Measurements from ENCODE around the gene ETFA.

The ETFA gene

DNA sequence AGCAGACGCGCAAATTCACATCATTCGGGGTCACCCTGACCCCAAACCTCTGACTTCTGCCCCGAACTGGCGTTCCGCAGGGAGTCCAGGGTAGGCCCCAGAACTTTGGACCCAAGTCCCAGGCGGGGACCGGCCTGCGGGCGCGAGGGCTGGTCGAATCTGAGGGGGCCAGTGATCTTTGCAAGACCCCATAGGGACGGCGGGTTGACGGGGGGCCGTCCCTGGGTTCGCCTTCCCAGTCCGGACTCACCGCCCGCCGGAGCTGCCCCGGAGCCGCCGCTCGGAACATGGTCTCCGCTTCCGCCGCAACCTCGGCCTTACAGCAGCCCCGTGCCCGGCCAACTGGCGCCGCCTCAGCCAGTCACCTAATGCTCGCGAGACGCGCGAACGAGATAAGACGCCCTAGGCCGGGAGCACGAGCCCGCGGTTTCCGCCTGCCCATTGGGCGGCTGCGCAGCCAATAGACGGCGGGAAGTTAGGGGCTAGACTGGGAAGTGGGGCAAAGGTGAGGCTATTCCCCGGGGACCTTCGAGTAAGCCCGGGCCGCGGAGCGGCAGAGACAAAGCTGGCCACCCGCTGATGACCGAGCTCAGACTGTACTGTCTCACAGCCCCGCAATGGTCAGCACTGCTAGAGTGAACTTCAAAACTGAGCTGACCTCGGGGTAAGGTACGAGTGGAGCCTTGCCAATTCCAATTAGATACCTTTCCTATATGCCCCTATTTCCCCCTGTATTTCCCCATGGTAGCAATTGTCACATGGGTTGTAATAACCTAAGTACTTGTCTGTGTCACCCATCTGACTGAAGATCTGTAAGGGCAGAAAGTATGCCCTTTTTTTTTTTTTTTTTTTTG lies at the start of gene ETFA:
Gene ETFA (minus strand): TSS at position 370 of the 854 bp plus-strand sequence. CDS start 81 bp downstream, at position 289.
- DNase-seq (ENCODE audit: low read depth): peak; percentile 89

DNA sequence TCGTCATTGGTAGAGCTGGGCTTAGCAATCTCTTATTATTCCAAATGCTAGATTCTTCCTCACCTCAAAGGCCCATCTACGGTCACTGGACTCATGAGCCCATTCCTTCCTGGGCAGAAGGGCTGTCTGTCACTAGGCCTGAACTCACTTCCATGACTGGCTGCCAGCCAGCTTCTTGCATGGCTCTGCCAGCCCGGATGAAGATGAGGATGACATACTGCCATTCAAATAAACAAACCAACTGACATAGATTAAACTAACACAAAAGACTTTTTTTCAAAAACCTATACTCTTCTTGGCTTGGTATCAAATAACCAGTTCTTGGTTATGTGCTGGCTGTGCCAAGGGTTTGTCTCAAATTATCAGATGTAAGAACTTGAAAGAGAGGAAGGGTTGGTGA lies 49.1 kb upstream of the ETFA start:
- no peak for DNase-seq (ENCODE audit: low read depth)

- no peak for DNase-seq (ENCODE audit: low read depth)
Measured at GRCh38 chr15:76359152-76359551, 47.9 kb upstream of the ETFA start.

GRCh38 chr15:76358453-76358852 lies 47.2 kb upstream of the ETFA start:
- no peak for DNase-seq (ENCODE audit: low read depth)

GRCh38 chr15:76354823-76355440 lies 43.7 kb upstream of the ETFA start:
- no peak for DNase-seq (ENCODE audit: low read depth)

- DNase-seq (ENCODE audit: low read depth): no peak
Measured at GRCh38 chr15:76353903-76354302, 42.6 kb upstream of the ETFA start.

DNA sequence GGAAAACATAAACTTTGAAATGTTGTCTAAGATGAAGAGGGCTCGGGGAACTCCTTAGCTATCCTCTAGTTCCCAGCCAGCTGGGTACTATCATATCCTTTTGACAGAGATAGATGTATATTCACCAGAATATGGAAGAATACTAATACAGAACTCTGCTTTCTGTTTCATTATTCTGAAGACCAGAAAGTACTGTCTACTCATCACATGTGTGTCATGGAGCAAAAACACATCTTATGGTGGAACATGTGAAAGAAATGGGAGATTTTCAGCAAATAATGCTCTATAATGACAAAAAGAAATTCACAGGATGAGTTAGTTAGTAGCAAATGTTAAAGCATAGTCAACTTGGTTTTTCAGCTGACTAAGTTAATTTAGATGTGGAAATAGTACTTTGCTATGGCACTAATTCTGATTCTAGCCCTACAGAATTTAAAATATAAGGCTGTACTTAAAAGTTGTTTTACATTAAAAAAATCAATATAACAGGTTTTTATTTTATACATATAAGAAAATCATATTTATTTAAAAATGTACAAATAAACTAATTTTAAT lies 41.8 kb upstream of the ETFA start:
- DNase-seq (ENCODE audit: low read depth): no peak

DNA sequence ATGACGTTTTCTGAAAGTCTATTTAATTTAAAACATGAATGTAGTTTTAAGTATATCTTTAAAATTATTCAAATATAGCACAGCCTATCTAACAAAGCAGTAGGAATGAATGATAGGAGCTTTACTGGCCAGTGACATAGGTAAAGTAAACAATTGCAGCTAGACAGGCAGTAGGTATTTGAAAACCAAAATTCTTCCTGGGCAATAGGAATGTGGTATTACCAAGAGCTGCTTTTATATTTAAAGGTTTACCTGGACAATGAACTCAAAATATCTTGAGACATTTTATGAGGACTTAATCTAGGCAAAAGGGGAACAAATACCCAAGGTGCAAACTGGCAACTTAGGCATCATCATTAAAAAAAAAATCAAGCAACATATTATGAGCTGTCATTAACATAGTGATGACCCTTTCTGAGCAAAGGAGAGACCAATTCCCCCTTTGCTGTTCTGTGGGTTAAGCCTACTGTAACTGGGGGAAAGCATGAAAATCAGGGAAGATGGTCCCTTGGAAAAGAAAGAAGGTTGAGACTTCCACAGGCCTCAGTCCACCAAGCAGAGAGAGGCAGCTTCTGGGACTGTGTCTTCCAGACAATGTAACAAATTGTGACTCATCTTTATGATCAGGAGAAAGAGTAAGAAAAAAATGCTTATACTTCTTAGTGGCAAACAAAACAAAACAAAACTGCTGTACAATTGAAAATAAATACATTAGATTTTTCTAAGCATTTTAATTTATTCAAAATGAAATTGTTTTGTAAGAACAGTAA lies 38.2 kb upstream of the ETFA start:
- no peak for DNase-seq (ENCODE audit: low read depth)

GRCh38 chr15:76347482-76348055 lies 36.3 kb upstream of the ETFA start:
- DNase-seq (ENCODE audit: low read depth): no peak

DNA sequence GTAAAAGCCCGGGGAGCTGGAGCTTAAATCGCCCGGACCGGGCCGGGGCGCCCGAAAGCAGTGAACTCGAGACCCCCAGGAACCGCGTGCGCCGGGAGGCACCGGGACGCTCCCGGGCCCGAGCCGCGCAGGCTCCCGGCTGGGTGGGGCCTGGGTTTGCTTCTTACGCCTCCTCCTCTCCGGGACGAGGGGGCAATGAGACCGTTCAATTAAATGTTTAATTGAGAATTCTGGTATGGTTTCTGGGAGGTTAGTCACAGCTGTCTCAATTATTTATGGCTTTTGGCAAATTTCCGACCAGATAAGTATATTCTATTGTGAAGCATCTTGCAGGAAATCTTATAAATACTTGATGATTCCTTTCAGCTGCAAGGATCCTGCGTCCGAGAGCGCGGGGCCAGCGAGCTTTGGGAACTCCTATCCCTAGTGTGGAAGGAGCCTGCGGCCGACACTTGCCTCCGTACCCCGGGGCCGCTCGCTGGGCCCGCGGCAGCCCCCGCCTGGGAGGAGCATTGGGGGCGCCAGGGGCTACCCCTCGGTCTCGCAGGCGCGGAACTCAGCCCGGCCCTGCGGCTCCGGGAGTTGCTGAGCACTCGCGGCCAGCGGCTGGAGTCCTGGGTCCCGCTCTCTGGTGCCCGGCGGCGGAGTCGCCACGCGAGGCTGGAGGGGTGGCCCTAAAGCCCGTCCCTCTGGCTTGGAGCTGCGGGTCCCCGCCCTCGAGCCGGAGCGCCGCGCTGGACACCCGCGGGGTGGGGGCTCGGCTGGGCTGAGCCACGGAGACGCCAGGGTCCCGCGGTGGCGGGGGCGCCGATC lies 35.6 kb upstream of the ETFA start:
- DNase-seq (ENCODE audit: low read depth): no peak

- no peak for DNase-seq (ENCODE audit: low read depth)
Measured at GRCh38 chr15:76345880-76346668, 34.8 kb upstream of the ETFA start.

DNA sequence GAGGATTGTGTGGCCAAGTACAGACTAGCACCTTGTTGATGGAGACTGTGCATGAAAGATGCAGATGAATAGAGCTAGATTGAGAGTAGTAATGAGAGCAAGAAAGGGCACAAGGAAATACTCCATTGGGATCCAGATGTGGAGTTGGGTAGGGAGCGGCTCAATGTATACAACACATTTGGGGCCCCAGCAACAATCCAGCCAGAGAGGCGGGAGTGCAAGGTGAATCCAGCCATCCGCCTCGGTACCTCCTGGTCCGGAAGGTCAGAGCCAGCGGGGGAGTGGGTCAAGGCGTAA lies 34.3 kb upstream of the ETFA start:
- no peak for DNase-seq (ENCODE audit: low read depth)

- DNase-seq (ENCODE audit: low read depth): no peak
Measured at GRCh38 chr15:76344893-76345582, 33.8 kb upstream of the ETFA start.

- no peak for DNase-seq (ENCODE audit: low read depth)
Measured at GRCh38 chr15:76343313-76343996, 32.2 kb upstream of the ETFA start.

DNA sequence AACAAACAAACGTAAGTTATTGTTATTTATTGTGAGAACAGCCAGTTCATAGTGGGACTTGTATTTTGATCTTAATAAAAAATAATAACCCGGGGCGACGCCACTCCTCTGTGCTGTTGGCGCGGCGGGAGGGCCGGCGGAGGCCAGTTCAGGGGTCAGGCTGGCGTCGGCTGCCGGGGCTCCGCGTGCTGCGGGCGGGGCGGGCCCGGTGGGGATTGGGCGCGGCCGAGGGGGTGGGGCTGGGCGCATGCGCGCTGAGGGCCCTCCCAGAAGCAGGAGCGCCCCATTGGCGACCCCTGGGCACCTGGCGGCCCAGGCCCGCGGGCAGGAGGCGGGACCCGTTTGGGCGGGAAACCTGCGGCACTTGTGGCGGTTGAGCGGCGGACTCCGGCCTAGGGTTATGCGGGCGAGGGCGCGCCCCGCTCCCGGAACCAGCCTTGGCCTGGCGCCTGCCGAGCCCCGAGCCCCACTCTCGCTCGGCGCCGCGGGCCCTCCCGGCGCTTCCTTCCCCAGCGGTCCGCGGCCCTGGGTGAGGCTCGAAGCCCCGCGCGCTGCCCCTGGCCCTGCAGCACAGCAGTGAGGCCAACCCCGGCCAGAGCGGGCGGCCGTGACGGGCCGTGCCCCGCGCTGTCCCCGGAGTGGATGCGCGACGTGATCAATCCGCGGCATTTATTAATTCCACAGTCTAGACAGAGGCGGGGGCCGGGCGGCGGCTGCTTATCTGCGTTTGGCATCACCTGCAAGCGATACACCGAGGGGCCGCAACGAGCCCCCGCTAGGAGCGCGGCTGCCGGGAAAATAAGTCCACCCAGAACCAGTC lies 31.3 kb upstream of the ETFA start:
- DNase-seq (ENCODE audit: low read depth): no peak

GRCh38 chr15:76342058-76342381 lies 30.8 kb upstream of the ETFA start:
- DNase-seq (ENCODE audit: low read depth): no peak

GRCh38 chr15:76341366-76342057 lies 30.2 kb upstream of the ETFA start:
- no peak for DNase-seq (ENCODE audit: low read depth)

- no peak for DNase-seq (ENCODE audit: low read depth)
Measured at GRCh38 chr15:76340803-76341365, 29.6 kb upstream of the ETFA start.

Data from activated T-cell treated with anti-CD3 and anti-CD28 coated beads for 24 hours (primary cell).